MCF 10A (cell line): ENCODE measurements around the gene KCNMA1. TPM values are rescaled to one million over a fixed set of nuclear protein-coding genes. Genes with fewer than 3 reads are reported as not detected.

Experiments
- BruUV-seq: library from RNA; stranded (reverse); fragments of 400-500 nt; replicated peaks from 2 replicates; lab custom pipeline; 2021; lab: Mats Ljungman, UMichigan
- CTCF ChIA-PET: fragments of 300-600 bp; sonication (Branson Sonifier 250); formaldehyde crosslinking; extraction: SDS; loops from one replicate; lab custom pipeline; 2021; ENCODE audit warnings: antibody characterized with exemption, inconsistent platforms; lab: Yijun Ruan, JAX
- POLR2A ChIA-PET: fragments of 300-600, 350-650 bp; sonication (Branson Sonifier 250); formaldehyde crosslinking; extraction: SDS; loops from one replicate; lab custom pipeline; 2020; ENCODE audit warnings: antibody characterized with exemption, inconsistent platforms; lab: Yijun Ruan, JAX
- DNase-seq: peaks from one replicate; pipeline ENCODE4 v3.0.0-alpha.2; 2018; ENCODE audit not compliant: unreplicated experiment
- H3K27ac Mint-ChIP-seq: one replicate; pipeline ENCODE4 v1.8.0; 2022; ENCODE audit warnings: mild to moderate bottlenecking, low read depth, mixed read lengths; ENCODE audit not compliant: unreplicated experiment
- H3K27me3 Mint-ChIP-seq: one replicate; pipeline ENCODE4 v1.8.0; 2022; ENCODE audit warnings: mixed read lengths; ENCODE audit not compliant: insufficient read depth, unreplicated experiment
- H3K36me3 Mint-ChIP-seq: one replicate; pipeline ENCODE4 v1.8.0; 2022; ENCODE audit warnings: mild to moderate bottlenecking, moderate library complexity, mixed read lengths; ENCODE audit not compliant: insufficient read depth, unreplicated experiment
- H3K4me1 Mint-ChIP-seq: one replicate; pipeline ENCODE4 v1.8.0; 2022; ENCODE audit warnings: mixed read lengths; ENCODE audit not compliant: insufficient read depth, unreplicated experiment
- H3K4me3 Mint-ChIP-seq: one replicate; pipeline ENCODE4 v1.8.0; 2022; ENCODE audit warnings: mild to moderate bottlenecking, moderate library complexity, mixed read lengths; ENCODE audit not compliant: unreplicated experiment
- H3K9me3 Mint-ChIP-seq: one replicate; pipeline ENCODE4 v1.8.0; 2022; ENCODE audit warnings: mixed read lengths; ENCODE audit not compliant: unreplicated experiment
- CTCF ChIP-seq: fragments of 200-600 bp; IDR thresholded peaks from one replicate; pipeline ENCODE4 v1.8.0; 2022; ENCODE audit warnings: antibody characterized with exemption, mild to moderate bottlenecking; ENCODE audit not compliant: unreplicated experiment
- intact Hi-C: fragments of 100-400 bp; cut with micrococcal nuclease; formaldehyde crosslinking; loops from 2 replicates; pipeline ENCODE4 v1.14.1; 2022
- total RNA-seq: library from RNA; stranded (reverse); gene quantifications from 2 replicates; pipeline ENCODE4 v1.2.3, GENCODE V29; 2022

KCNMA1 gene
- total RNA-seq, 1 experiment from 2014 or later = 7.5 TPM

GRCh38 chr10:76885816-76886215 lies 751.8 kb downstream of the KCNMA1 start:
- H3K27me3 Mint-ChIP-seq = no peaks in the 10 kb centered on the region
- H3K4me1 Mint-ChIP-seq = no peaks in the 10 kb centered on the region
- H3K36me3 Mint-ChIP-seq = no peaks in the 10 kb centered on the region
- TF ChIP-seq CTCF = no peak
- POLR2A ChIA-PET = no interaction called here
- H3K9me3 Mint-ChIP-seq = no peaks in the 10 kb centered on the region
- H3K27ac Mint-ChIP-seq = no peak overlapping the region
- intact Hi-C loops = no loop called here
- CTCF ChIA-PET = interaction anchor here (0.6 kb wide), 1 partner anchor 266 kb away, joined by 3 read pairs; no protein-coding TSS in a partner anchor
- no TSS peak for BruUV-seq
- no peak for DNase-seq
- H3K4me3 Mint-ChIP-seq = no peak overlapping the region

GRCh38 chr10:76884673-76885275 lies 752.8 kb downstream of the KCNMA1 start:
- POLR2A ChIA-PET = no interaction called here
- no peak for DNase-seq
- intact Hi-C loops = no loop called here
- Mint-ChIP-seq H3K27me3 (no peaks in the 10 kb centered on the region), H3K4me1 (no peaks in the 10 kb centered on the region), H3K36me3 (no peaks in the 10 kb centered on the region), H3K4me3 (no peak overlapping the region), H3K9me3 (no peaks in the 10 kb centered on the region), H3K27ac (no peak overlapping the region)
- CTCF ChIA-PET = interaction anchor here (0.7 kb wide), 1 partner anchor 234 kb away, joined by 3 read pairs; no protein-coding TSS in a partner anchor
- no peak for TF ChIP-seq CTCF
- no TSS peak for BruUV-seq

- no TSS peak for BruUV-seq
- CTCF ChIA-PET = no interaction called here
- TF ChIP-seq CTCF = no peak
- POLR2A ChIA-PET = interaction anchor here (0.7 kb wide), 1 partner anchor 14 kb away, joined by 7 read pairs; no protein-coding TSS in a partner anchor
- Mint-ChIP-seq H3K4me3 (no peak overlapping the region), H3K9me3 (no peaks in the 10 kb centered on the region), H3K27ac (no peak overlapping the region), H3K4me1 (no peaks in the 10 kb centered on the region), H3K36me3 (no peaks in the 10 kb centered on the region), H3K27me3 (no peaks in the 10 kb centered on the region)
- DNase-seq = no peak
- intact Hi-C loops = no loop called here
Measured at GRCh38 chr10:76883596-76883995, 754.0 kb downstream of the KCNMA1 start.

GRCh38 chr10:76882796-76883195 lies 754.8 kb downstream of the KCNMA1 start:
- no TSS peak for BruUV-seq
- H3K4me3 Mint-ChIP-seq = no peak overlapping the region
- DNase-seq = no peak
- no peak for TF ChIP-seq CTCF
- H3K27me3 Mint-ChIP-seq = no peaks in the 10 kb centered on the region
- ChIA-PET POLR2A (no interaction called here), CTCF (no interaction called here)
- intact Hi-C loops = no loop called here
- no peaks in the 10 kb centered on the region for H3K4me1 Mint-ChIP-seq
- H3K27ac Mint-ChIP-seq = no peak overlapping the region
- no peaks in the 10 kb centered on the region for H3K9me3 Mint-ChIP-seq
- no peaks in the 10 kb centered on the region for H3K36me3 Mint-ChIP-seq
